Measurements from ENCODE around the gene CSTPP1. TPM values are rescaled to one million over a fixed set of nuclear protein-coding genes. Genes with fewer than 3 reads are reported as not detected.

The CSTPP1 gene
- total and polyA plus RNA-seq, 2 of the 8 experiments (the other 6 are each of a cell fraction or from before 2014, with no cell fraction given), result 24.2 to 28.7 TPM

DNA sequence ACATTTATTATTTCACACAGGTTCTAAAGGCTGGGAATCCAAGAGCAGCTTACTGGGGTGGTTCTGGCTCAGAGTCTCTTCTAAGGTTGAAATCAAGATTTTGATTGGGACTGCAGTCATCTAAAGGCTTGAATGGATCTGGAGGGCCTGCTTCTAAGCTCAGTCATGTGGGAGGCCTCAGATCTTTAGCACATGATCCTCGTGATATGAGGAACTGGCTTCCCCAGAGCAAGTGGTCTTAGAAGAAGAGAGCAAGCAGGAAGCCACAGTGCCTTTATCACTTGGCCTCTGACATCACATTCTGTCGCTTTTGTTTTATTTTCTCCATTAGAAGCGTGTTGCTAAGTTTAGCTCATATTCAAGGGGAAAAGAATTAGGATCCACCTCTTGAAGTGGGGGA, 151.2 kb downstream of the CSTPP1 start:
- DNase-seq (ENCODE audit: low read depth in 1 of 2, low spot score in 2 of 2) (no peak), FAIRE-seq (no peak)
- no peak overlapping the region for H3K4me3 ChIP-seq (ENCODE audit: extremely low read depth in 1 of 4, insufficient read depth in 2 of 4, low read depth in 3 of 4, low read length in 4 of 4)
- H3K9ac ChIP-seq (replicated peaks in 1 of 4; ENCODE audit: extremely low read depth in 1 of 4, low read depth in 3 of 4, low read length in 3 of 4), result no peak overlapping the region
- POLR2A ChIA-PET (ENCODE audit: partially characterized antibody), result no interaction called here
- H3K4ac ChIP-seq (replicated peaks; ENCODE audit: insufficient read length, low read depth, low read length), result no peak overlapping the region
- no peaks in the 10 kb centered on the region for H3K23me2 ChIP-seq (ENCODE audit: low read depth, low read length)
- H2AK5ac ChIP-seq (ENCODE audit: low read depth, low read length), result no peak overlapping the region
- H3K79me2 ChIP-seq (ENCODE audit: control insufficient read depth in 1 of 2, insufficient read depth in 2 of 2, low read length in 2 of 2), result no peaks in the 10 kb centered on the region
- CTCF ChIA-PET (ENCODE audit: partially characterized antibody), result interaction anchor here (0.7 to 1.2 kb wide), 3 partner anchors 12 to 65 kb away, joined by 3 read pairs; no protein-coding TSS in a partner anchor
- no peak overlapping the region for H2BK120ac ChIP-seq (replicated peaks; ENCODE audit: low read depth, low read length)
- no peak overlapping the region for H3K4me2 ChIP-seq (ENCODE audit: insufficient read depth in 1 of 2, low read depth in 2 of 2, low read length in 2 of 2)
- H3K27me3 ChIP-seq (replicated peaks in 1 of 4; ENCODE audit: control insufficient read depth in 3 of 4, extremely low read depth in 1 of 4, insufficient read depth in 3 of 4, low read length in 3 of 4), result no peaks in the 10 kb centered on the region
- H2BK20ac ChIP-seq (ENCODE audit: low read length), result no peak overlapping the region
- H2AFZ ChIP-seq (ENCODE audit: low read length), result no peak overlapping the region
- no peaks in the 10 kb centered on the region for H3K36me3 ChIP-seq (ENCODE audit: control insufficient read depth in 2 of 4, insufficient read depth in 4 of 4, low read length in 3 of 4)
- no peak overlapping the region for H3K14ac ChIP-seq (ENCODE audit: insufficient read length)
- H3K23ac ChIP-seq (ENCODE audit: insufficient read length), result no peak overlapping the region
- H3K27ac ChIP-seq (ENCODE audit: low read depth, low read length), result no peak overlapping the region
- H3K56ac ChIP-seq (replicated peaks; ENCODE audit: insufficient read length, low read depth, low read length), result no peak overlapping the region
- no peak overlapping the region for H3K18ac ChIP-seq (ENCODE audit: extremely low read depth, low read length)
- no peaks in the 10 kb centered on the region for H3K4me1 ChIP-seq (replicated peaks in 1 of 4; ENCODE audit: control insufficient read depth in 3 of 4, insufficient read depth in 4 of 4, low read length in 3 of 4)
- H3K9me3 ChIP-seq (ENCODE audit: insufficient read depth in 2 of 2, low read depth in 1 of 2, low read length in 1 of 2), result no peaks in the 10 kb centered on the region
- no peaks in the 10 kb centered on the region for H4K20me1 ChIP-seq (replicated peaks in 1 of 2; ENCODE audit: control insufficient read depth in 1 of 2, insufficient read depth in 2 of 2, low read length in 2 of 2)
- H4K5ac ChIP-seq (ENCODE audit: insufficient read length, low read depth, low read length), result no peak overlapping the region
- no peak overlapping the region for H2BK12ac ChIP-seq (ENCODE audit: low read depth, low read length)
- H4K8ac ChIP-seq (ENCODE audit: extremely low read depth, insufficient read depth, low read length), result no peak overlapping the region
- no peak overlapping the region for H4K91ac ChIP-seq (replicated peaks; ENCODE audit: insufficient read length, low read length)
- H2BK15ac ChIP-seq (ENCODE audit: low read length), result no peak overlapping the region
- 92% methylated on average over 3 of the region's 3 CpGs; no CpG with 5 or more reads in 1 of the 2 experiments for WGBS, 2 experiments (ENCODE audit: extremely low coverage in 1 of 2, insufficient coverage in 1 of 2, insufficient read length in 1 of 2, insufficient replicate concordance in 2 of 2, low coverage in 1 of 2, low lambda C conversion rate in 2 of 2, missing lambda C conversion rate in 1 of 2)
- H2BK5ac ChIP-seq (ENCODE audit: low read depth, low read length), result no peak overlapping the region
- H3K79me1 ChIP-seq (ENCODE audit: low read depth, low read length), result no peaks in the 10 kb centered on the region
- TF ChIP-seq, protein P1, sequence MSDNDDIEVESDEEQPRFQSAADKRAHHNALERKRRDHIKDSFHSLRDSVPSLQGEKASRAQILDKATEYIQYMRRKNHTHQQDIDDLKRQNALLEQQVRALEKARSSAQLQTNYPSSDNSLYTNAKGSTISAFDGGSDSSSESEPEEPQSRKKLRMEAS (IDR thresholded peaks at IDR 0.05), result no peak
- TF ChIP-seq HDAC6 (IDR thresholded peaks at IDR 0.05; ENCODE audit: low read depth, low read length) (no peak), CBX5 (IDR thresholded peaks at IDR 0.05; ENCODE audit: low read depth, low read length) (no peak), CHD1 (IDR thresholded peaks at IDR 0.05; ENCODE audit: low read depth, low read length) (no peak), TEAD4 (IDR thresholded peaks at IDR 0.05; ENCODE audit: low read depth, low read length) (no peak), SP2 (IDR thresholded peaks at IDR 0.05; ENCODE audit: low read length) (no peak), RNF2 (IDR thresholded peaks at IDR 0.05; ENCODE audit: borderline replicate concordance, low read depth, low read length, missing control alignments, poor library complexity, severe bottlenecking) (no peak), EGR1 (IDR thresholded peaks at IDR 0.05; ENCODE audit: borderline replicate concordance, low read depth, low read length) (no peak), JUN (IDR thresholded peaks at IDR 0.05; ENCODE audit: low read depth, low read length) (no peak), SIN3A (conservative IDR thresholded peaks at IDR 0.05 in 1 of 2, IDR thresholded peaks at IDR 0.05 in 1 of 2; ENCODE audit: low read depth in 1 of 2, low read length in 2 of 2) (no peak), FOSL1 (IDR thresholded peaks at IDR 0.05; ENCODE audit: insufficient read depth, low read depth, low read length) (no peak), RFX5 (IDR thresholded peaks at IDR 0.05; ENCODE audit: borderline replicate concordance, low read depth, low read length) (no peak), YY1 (IDR thresholded peaks at IDR 0.05; ENCODE audit: low read depth, low read length) (no peak), CHD2 (IDR thresholded peaks at IDR 0.05; ENCODE audit: low read length) (no peak), PHF8 (conservative IDR thresholded peaks at IDR 0.05; ENCODE audit: low read depth, low read length) (no peak)
